Measurements from ENCODE around the gene ACAD10. TPM values are rescaled to one million over a fixed set of nuclear protein-coding genes. Genes with fewer than 3 reads are reported as not detected.
"Not testable (repeated sequence)": the region's sequence is repeated elsewhere in the genome, so short reads cannot be mapped to it uniquely, and the experiment has no call there.

ACAD10 gene
- total RNA-seq, 2 experiments from 2014 or later: 22.5 to 24.2 TPM

- POLR2A ChIA-PET: interaction anchor here (0.6 kb wide), 1 partner anchor 26 kb away, joined by 3 read pairs; no protein-coding TSS in a partner anchor
These were observed 6.8 kb downstream of the ACAD10 start for GRCh38 chr12:111692575-111693210.

GRCh38 chr12:111693818-111694217 lies 8.0 kb downstream of the ACAD10 start:
- ChIA-PET CTCF (interaction anchor here (1.3 kb wide), 1 partner anchor 16 kb away, joined by 3 read pairs; no protein-coding TSS in a partner anchor), POLR2A (interaction anchor here (0.5 kb wide), 1 partner anchor 236 kb away, joined by 3 read pairs; no protein-coding TSS in a partner anchor)
- Mint-ChIP-seq H3K27ac (no peak overlapping the region), H3K4me3 (no peak overlapping the region), H3K4me1 (ENCODE audit: low read depth) (no peaks in the 10 kb centered on the region), H3K27me3 (no peaks in the 10 kb centered on the region), H3K36me3 (peaks cover 11% of the 10 kb centered on the region), H3K9me3 (no peaks in the 10 kb centered on the region)
- intact Hi-C loops (cut with micrococcal nuclease): no loop called here
- DNase-seq: no peak

More at GRCh38 chr12:111692575-111693210, 6.8 kb downstream of the ACAD10 start:
- DNase-seq: no peak
- H3K4me3 Mint-ChIP-seq: no peak overlapping the region
- H3K36me3 Mint-ChIP-seq: peaks cover 8% of the 10 kb centered on the region
- CTCF ChIA-PET: interaction anchor here (1.0 to 1.3 kb wide), 2 partner anchors 17 to 120 kb away, joined by 3 to 6 read pairs; no protein-coding TSS in a partner anchor
- intact Hi-C loops (cut with micrococcal nuclease): no loop called here
- H3K9me3 Mint-ChIP-seq: no peaks in the 10 kb centered on the region
- H3K27ac Mint-ChIP-seq: no peak overlapping the region
- H3K4me1 Mint-ChIP-seq (ENCODE audit: low read depth): no peaks in the 10 kb centered on the region
- H3K27me3 Mint-ChIP-seq: no peaks in the 10 kb centered on the region

DNA sequence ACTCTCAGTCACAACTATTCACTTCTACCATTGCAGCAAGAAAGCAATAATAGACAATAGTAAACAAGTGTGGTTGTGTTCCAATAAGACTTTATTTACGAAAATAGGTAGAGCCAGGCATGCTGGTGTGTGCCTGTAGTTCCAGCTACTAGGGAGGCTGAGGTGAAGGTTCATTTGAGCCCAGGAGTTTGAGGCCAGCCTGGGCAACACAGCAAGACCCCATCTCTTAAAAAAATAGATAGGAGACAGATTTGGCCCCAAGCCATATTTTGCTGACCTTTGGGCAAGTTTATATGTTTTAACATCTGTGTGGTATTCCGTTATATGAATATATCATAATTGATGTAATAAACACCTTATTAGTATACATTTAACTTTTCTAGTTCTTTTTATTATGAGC lies 14.1 kb downstream of the ACAD10 start:
- Mint-ChIP-seq H3K27me3 (no peaks in the 10 kb centered on the region), H3K36me3 (peaks cover 21% of the 10 kb centered on the region), H3K27ac (no peak overlapping the region), H3K9me3 (no peaks in the 10 kb centered on the region), H3K4me1 (ENCODE audit: low read depth) (no peaks in the 10 kb centered on the region), H3K4me3 (no peak overlapping the region)
- no peak for DNase-seq
- ChIA-PET CTCF (no interaction called here), POLR2A (no interaction called here)
- intact Hi-C loops (cut with micrococcal nuclease): no loop called here

GRCh38 chr12:111705672-111706071 lies 19.8 kb downstream of the ACAD10 start:
- Mint-ChIP-seq H3K9me3 (no peaks in the 10 kb centered on the region), H3K4me3 (no peak overlapping the region), H3K27ac (no peak overlapping the region), H3K4me1 (ENCODE audit: low read depth) (no peaks in the 10 kb centered on the region), H3K36me3 (peaks cover 26% of the 10 kb centered on the region), H3K27me3 (no peaks in the 10 kb centered on the region)
- ChIA-PET POLR2A (no interaction called here), CTCF (no interaction called here)
- DNase-seq: no peak
- intact Hi-C loops (cut with micrococcal nuclease): no loop called here

- ChIA-PET POLR2A (no interaction called here), CTCF (no interaction called here)
- intact Hi-C loops (cut with micrococcal nuclease): no loop called here
- H3K27ac Mint-ChIP-seq: no peak overlapping the region
- no peaks in the 10 kb centered on the region for H3K9me3 Mint-ChIP-seq
- no peaks in the 10 kb centered on the region for H3K27me3 Mint-ChIP-seq
- peaks cover 27% of the 10 kb centered on the region for H3K36me3 Mint-ChIP-seq
- no peak for DNase-seq
- no peaks in the 10 kb centered on the region for H3K4me1 Mint-ChIP-seq (ENCODE audit: low read depth)
- no peak overlapping the region for H3K4me3 Mint-ChIP-seq
These were observed 20.3 kb downstream of the ACAD10 start for GRCh38 chr12:111706145-111706544.

DNA sequence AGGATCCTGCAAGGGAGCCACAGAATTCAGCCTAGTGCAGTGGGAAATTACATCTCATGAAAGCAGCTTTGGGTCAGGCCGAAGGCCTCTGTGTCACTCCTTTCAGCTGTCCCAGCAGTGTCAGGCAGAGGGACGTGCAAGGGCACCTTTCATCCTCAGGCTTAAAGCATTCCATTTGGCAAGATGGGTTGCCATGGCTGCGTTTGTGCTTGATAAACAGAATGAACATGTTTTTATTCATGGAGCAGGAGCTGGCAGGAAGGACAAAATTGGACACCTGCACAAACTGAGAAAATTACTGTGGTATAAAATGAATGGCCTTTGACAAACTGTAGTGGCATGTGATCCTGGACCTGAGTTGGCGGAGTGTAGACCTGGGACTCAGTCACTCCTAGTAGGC lies 29.4 kb downstream of the ACAD10 start:
- Mint-ChIP-seq H3K4me3 (no peak overlapping the region), H3K27me3 (no peaks in the 10 kb centered on the region), H3K27ac (no peak overlapping the region), H3K9me3 (no peaks in the 10 kb centered on the region), H3K4me1 (ENCODE audit: low read depth) (no peaks in the 10 kb centered on the region), H3K36me3 (peaks cover 19% of the 10 kb centered on the region)
- ChIA-PET POLR2A (no interaction called here), CTCF (no interaction called here)
- no peak for DNase-seq
- intact Hi-C loops (cut with micrococcal nuclease): no loop called here

GRCh38 chr12:111719316-111719715 lies 33.5 kb downstream of the ACAD10 start:
- H3K27me3 Mint-ChIP-seq; POLR2A ChIA-PET; DNase-seq; intact Hi-C loops (cut with micrococcal nuclease); H3K4me3 Mint-ChIP-seq; CTCF ChIA-PET; H3K27ac Mint-ChIP-seq; H3K4me1 Mint-ChIP-seq (ENCODE audit: low read depth); H3K9me3 Mint-ChIP-seq: not testable (repeated sequence)
- H3K36me3 Mint-ChIP-seq: peaks cover 15% of the 10 kb centered on the region

- Mint-ChIP-seq H3K27me3 (no peaks in the 10 kb centered on the region), H3K4me1 (ENCODE audit: low read depth) (no peaks in the 10 kb centered on the region), H3K36me3 (peaks cover 19% of the 10 kb centered on the region), H3K9me3 (no peaks in the 10 kb centered on the region), H3K27ac (no peak overlapping the region), H3K4me3 (no peak overlapping the region)
- ChIA-PET CTCF (no interaction called here), POLR2A (no interaction called here)
- intact Hi-C loops (cut with micrococcal nuclease): no loop called here
- DNase-seq: no peak
These were observed 34.6 kb downstream of the ACAD10 start for GRCh38 chr12:111720457-111720856.

- H3K9me3 Mint-ChIP-seq; H3K4me1 Mint-ChIP-seq (ENCODE audit: low read depth); DNase-seq; H3K27me3 Mint-ChIP-seq; H3K4me3 Mint-ChIP-seq; CTCF ChIA-PET; H3K27ac Mint-ChIP-seq; intact Hi-C loops (cut with micrococcal nuclease); POLR2A ChIA-PET: not testable (repeated sequence)
- H3K36me3 Mint-ChIP-seq: peaks cover 18% of the 10 kb centered on the region
These were observed 38.0 kb downstream of the ACAD10 start for GRCh38 chr12:111723646-111724360.

DNA sequence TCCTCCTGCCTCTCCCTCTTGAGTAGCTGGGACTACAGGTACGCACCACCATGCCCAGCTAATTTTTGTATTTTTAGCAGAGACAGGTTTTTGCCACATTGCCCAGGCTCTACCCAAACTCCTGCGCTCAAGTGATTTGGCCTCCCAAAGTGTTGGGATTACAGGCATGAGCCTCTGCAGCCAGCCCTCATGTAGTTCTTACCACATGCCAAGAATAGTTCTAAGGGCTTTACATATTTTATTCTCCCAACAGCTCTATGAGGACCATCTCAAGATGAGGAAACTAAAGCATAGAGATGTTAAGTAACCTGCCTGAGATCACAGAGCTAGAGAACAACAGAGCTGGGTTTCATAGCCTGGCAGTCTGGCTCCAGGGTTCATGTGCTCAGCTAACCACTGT lies 42.9 kb downstream of the ACAD10 start:
- DNase-seq: no peak
- Mint-ChIP-seq H3K9me3 (no peaks in the 10 kb centered on the region), H3K27ac (no peak overlapping the region), H3K4me1 (ENCODE audit: low read depth) (no peaks in the 10 kb centered on the region), H3K4me3 (no peak overlapping the region), H3K27me3 (no peaks in the 10 kb centered on the region), H3K36me3 (peaks cover 15% of the 10 kb centered on the region)
- POLR2A ChIA-PET: no interaction called here
- intact Hi-C loops (cut with micrococcal nuclease): no loop called here
- CTCF ChIA-PET: interaction anchor here (0.7 kb wide), 1 partner anchor 14 kb away, joined by 3 read pairs; no protein-coding TSS in a partner anchor

DNA sequence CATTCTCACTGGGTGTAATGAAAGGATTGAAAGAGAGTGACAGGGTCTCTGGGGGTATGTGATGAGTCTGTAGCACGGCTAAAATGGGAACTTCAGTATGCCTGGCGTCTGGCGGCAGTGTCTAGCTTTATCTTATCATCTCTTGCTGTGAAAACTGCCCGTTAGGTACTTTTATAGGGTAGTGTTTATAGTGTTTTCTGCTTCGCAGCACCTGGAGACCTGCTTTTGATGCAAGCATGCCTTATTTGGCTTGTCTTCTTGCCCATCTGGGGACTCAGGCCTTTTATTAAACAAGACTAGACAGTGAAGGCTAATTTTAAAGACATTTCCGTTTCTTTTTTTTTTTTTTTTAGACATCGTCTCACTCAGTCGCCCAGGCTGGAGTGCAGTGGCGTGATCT lies 44.6 kb downstream of the ACAD10 start:
- Mint-ChIP-seq H3K27ac (no peak overlapping the region), H3K4me1 (ENCODE audit: low read depth) (no peaks in the 10 kb centered on the region), H3K36me3 (peaks cover 9% of the 10 kb centered on the region), H3K27me3 (no peaks in the 10 kb centered on the region), H3K4me3 (no peak overlapping the region), H3K9me3 (no peaks in the 10 kb centered on the region)
- CTCF ChIA-PET: no interaction called here
- intact Hi-C loops (cut with micrococcal nuclease): no loop called here
- no peak for DNase-seq
- POLR2A ChIA-PET: no interaction called here

DNA sequence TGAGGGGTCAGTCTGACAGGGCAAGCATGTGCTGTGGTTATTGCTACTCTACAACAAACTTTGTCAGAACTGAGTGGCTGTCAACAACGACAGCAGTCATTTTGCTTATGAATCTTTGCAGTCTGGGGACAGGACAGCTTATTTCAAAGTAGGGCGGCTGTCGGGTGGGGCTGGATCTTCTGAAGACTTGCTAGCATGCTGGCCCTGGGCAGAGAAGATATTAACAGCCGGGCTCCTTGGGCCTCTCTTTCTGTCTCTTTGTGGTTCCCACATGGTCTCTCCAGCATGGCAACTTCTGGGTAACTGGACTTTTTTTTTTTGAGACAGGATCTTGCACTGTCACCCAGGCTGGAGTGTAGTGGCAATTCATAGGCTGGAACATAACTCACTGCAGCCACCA lies 46.9 kb downstream of the ACAD10 start:
- intact Hi-C loops (cut with micrococcal nuclease): no loop called here
- Mint-ChIP-seq H3K4me3 (no peak overlapping the region), H3K27ac (no peak overlapping the region), H3K9me3 (no peaks in the 10 kb centered on the region), H3K36me3 (peaks cover 12% of the 10 kb centered on the region), H3K27me3 (no peaks in the 10 kb centered on the region), H3K4me1 (ENCODE audit: low read depth) (no peaks in the 10 kb centered on the region)
- DNase-seq: no peak
- CTCF ChIA-PET: no interaction called here
- POLR2A ChIA-PET: no interaction called here

DNA sequence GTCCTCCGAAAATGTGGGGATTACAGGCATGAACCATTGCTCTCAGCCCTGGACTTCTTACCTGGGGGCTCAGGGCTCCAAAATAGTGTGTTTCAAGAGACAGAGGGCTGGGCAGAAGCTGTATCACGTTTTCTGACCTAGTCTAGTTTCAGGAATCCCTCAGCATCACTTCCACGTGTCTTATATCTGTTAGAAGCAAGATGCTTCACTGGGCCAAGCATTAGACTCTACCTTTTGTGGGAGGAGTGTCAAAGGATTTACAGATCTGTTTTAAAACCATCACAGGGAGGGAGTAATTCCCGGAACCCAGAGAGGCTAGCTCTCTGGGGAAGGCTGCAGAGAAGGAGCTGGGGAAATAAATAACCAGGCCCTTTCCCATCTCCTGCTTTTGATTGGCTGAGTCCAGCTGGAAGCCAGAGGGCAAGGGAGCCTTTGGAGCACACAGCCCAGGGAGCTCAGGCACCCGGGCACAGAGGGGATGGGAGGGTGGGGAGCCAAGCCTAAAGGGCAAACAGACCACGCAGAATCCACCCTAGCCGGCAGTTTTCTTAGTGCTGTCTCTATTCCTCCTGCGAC lies 47.6 kb downstream of the ACAD10 start:
- Mint-ChIP-seq H3K9me3 (no peaks in the 10 kb centered on the region), H3K4me1 (ENCODE audit: low read depth) (no peaks in the 10 kb centered on the region), H3K36me3 (peaks cover 12% of the 10 kb centered on the region), H3K4me3 (no peak overlapping the region), H3K27me3 (no peaks in the 10 kb centered on the region), H3K27ac (no peak overlapping the region)
- ChIA-PET POLR2A (no interaction called here), CTCF (no interaction called here)
- DNase-seq: no peak
- intact Hi-C loops (cut with micrococcal nuclease): no loop called here
